ENCODE data around the gene ATP5PD. TPM values are rescaled to one million over a fixed set of nuclear protein-coding genes. Genes with fewer than 3 reads are reported as not detected.

Gene ATP5PD
- total RNA-seq, 1 experiment from 2014 or later, result 362 TPM

GRCh38 chr17:75093548-75094158 lies 46.9 kb upstream of the ATP5PD start:
- H3K27ac Mint-ChIP-seq (ENCODE audit: low read depth, unreplicated experiment), result peak overlapping the region; percentile 16
- peak overlapping the region; percentile 53 for H3K4me3 Mint-ChIP-seq (ENCODE audit: unreplicated experiment)
- TSS peak; percentile 69 for BruUV-seq (replicated peaks)

DNA sequence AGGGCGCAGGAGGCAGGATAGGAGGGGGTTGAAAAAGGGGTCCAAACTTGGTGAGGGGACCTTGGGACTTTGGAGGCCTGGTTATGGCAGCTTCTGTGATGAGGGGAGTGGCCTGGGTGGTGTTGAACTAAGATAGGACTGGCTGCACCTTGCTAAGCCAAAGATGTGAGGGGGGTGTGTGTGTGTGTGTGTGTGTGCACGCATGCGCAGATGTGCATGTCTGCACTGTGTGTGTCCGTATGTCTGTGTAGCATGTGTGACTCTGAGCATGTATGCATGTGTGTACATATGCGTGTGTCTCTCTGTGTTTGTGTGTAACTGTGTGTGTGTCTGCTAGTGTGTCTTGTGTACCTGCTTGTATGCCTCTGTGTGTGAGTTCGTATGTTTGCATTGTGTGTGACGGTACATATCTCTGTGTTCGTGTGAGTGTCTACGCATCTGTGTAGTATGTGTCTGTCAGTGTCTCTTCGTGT lies 45.1 kb upstream of the ATP5PD start:
- TF ChIP-seq, protein P1, sequence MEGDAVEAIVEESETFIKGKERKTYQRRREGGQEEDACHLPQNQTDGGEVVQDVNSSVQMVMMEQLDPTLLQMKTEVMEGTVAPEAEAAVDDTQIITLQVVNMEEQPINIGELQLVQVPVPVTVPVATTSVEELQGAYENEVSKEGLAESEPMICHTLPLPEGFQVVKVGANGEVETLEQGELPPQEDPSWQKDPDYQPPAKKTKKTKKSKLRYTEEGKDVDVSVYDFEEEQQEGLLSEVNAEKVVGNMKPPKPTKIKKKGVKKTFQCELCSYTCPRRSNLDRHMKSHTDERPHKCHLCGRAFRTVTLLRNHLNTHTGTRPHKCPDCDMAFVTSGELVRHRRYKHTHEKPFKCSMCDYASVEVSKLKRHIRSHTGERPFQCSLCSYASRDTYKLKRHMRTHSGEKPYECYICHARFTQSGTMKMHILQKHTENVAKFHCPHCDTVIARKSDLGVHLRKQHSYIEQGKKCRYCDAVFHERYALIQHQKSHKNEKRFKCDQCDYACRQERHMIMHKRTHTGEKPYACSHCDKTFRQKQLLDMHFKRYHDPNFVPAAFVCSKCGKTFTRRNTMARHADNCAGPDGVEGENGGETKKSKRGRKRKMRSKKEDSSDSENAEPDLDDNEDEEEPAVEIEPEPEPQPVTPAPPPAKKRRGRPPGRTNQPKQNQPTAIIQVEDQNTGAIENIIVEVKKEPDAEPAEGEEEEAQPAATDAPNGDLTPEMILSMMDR (IDR thresholded peaks at IDR 0.05; ENCODE audit: unreplicated experiment), result no peak
- ChIA-PET POLR2A (interaction anchor here (1.1 to 1.4 kb wide), 3 partner anchors 10 to 43 kb away, joined by 3 to 5 read pairs (median 4); no protein-coding TSS in a partner anchor), CTCF (interaction anchor here (0.7 to 1.4 kb wide), 2 partner anchors 80 to 131 kb away, joined by 3 read pairs; no protein-coding TSS in a partner anchor)
- H3K4me1 Mint-ChIP-seq (ENCODE audit: insufficient read depth, unreplicated experiment), result peaks cover 50% of the 10 kb centered on the region
- no TSS peak for BruUV-seq (replicated peaks)
- H3K9me3 Mint-ChIP-seq (ENCODE audit: unreplicated experiment), result no peaks in the 10 kb centered on the region
- intact Hi-C loops (cut with micrococcal nuclease), result no loop called here
- DNase-seq (ENCODE audit: unreplicated experiment), result no peak
- H3K36me3 Mint-ChIP-seq (ENCODE audit: insufficient read depth, unreplicated experiment), result peaks cover 10% of the 10 kb centered on the region
- no peaks in the 10 kb centered on the region for H3K27me3 Mint-ChIP-seq (ENCODE audit: insufficient read depth, unreplicated experiment)
- H3K27ac Mint-ChIP-seq (ENCODE audit: low read depth, unreplicated experiment), result peak overlapping the region; percentile 95
- peak overlapping the region; percentile 43 for H3K4me3 Mint-ChIP-seq (ENCODE audit: unreplicated experiment)

More at GRCh38 chr17:75093548-75094158, 46.9 kb upstream of the ATP5PD start:
- Mint-ChIP-seq H3K9me3 (ENCODE audit: unreplicated experiment) (no peaks in the 10 kb centered on the region), H3K36me3 (ENCODE audit: insufficient read depth, unreplicated experiment) (peaks cover 20% of the 10 kb centered on the region), H3K27me3 (ENCODE audit: insufficient read depth, unreplicated experiment) (no peaks in the 10 kb centered on the region), H3K4me1 (ENCODE audit: insufficient read depth, unreplicated experiment) (peaks cover 47% of the 10 kb centered on the region)
- ChIA-PET POLR2A (interaction anchor here (0.8 to 4.9 kb wide), 13 partner anchors 15 to 166 kb away, joined by 3 to 37 read pairs (median 4); partner anchors contain the start of genes ARMC7, CDR2L, NT5C and NUP85), CTCF (interaction anchor here (1.0 to 1.3 kb wide), 3 partner anchors 20 to 37 kb away, joined by 3 to 6 read pairs (median 4); no protein-coding TSS in a partner anchor)
- TF ChIP-seq, protein P1 (IDR thresholded peaks at IDR 0.05; ENCODE audit: unreplicated experiment), result no peak
- peak; percentile 93 for DNase-seq (ENCODE audit: unreplicated experiment)
- intact Hi-C loops (cut with micrococcal nuclease), result no loop called here

- Mint-ChIP-seq H3K9me3 (ENCODE audit: unreplicated experiment) (no peaks in the 10 kb centered on the region), H3K27me3 (ENCODE audit: insufficient read depth, unreplicated experiment) (no peaks in the 10 kb centered on the region), H3K27ac (ENCODE audit: low read depth, unreplicated experiment) (peak overlapping the region; percentile 95), H3K4me1 (ENCODE audit: insufficient read depth, unreplicated experiment) (peaks cover 54% of the 10 kb centered on the region), H3K36me3 (ENCODE audit: insufficient read depth, unreplicated experiment) (peaks cover 10% of the 10 kb centered on the region), H3K4me3 (ENCODE audit: unreplicated experiment) (peak overlapping the region; percentile 43)
- intact Hi-C loops (cut with micrococcal nuclease), result no loop called here
- ChIA-PET CTCF (interaction anchor here (0.6 to 1.4 kb wide), 4 partner anchors 29 to 130 kb away, joined by 3 read pairs; no protein-coding TSS in a partner anchor), POLR2A (interaction anchor here (0.6 to 4.1 kb wide), 6 partner anchors 10 to 43 kb away, joined by 4 to 17 read pairs (median 4); partner anchors contain the start of gene ARMC7)
- TF ChIP-seq, protein P1 (IDR thresholded peaks at IDR 0.05; ENCODE audit: unreplicated experiment), result no peak
- peak; percentile 45 for DNase-seq (ENCODE audit: unreplicated experiment)
- BruUV-seq (replicated peaks), result no TSS peak
Observed at GRCh38 chr17:75090871-75091854, 44.4 kb upstream of the ATP5PD start.

All from MCF 10A (cell line).